KG1 (cell line): ENCODE data around the gene MYL7.

Experiments used
- DNase-seq: peaks from one replicate; lab custom pipeline; 2025; lab: John Stamatoyannopoulos, UW

Gene MYL7

GRCh38 chr7:44150466-44150832 is 9.3 kb upstream of the MYL7 start:
- DNase-seq, result no peak

- no peak for DNase-seq
These were observed 8.7 kb upstream of the MYL7 start for GRCh38 chr7:44149571-44150465.

GRCh38 chr7:44148961-44149536 is 7.9 kb upstream of the MYL7 start:
- DNase-seq, result no peak

GRCh38 chr7:44148166-44148565 is 7.0 kb upstream of the MYL7 start:
- no peak for DNase-seq

- DNase-seq, result no peak
These were observed 6.2 kb upstream of the MYL7 start for GRCh38 chr7:44147026-44147991.

GRCh38 chr7:44145969-44146911 is 5.1 kb upstream of the MYL7 start:
- DNase-seq, result no peak

- DNase-seq, result no peak
These were observed 4.4 kb upstream of the MYL7 start for GRCh38 chr7:44145479-44145968.

GRCh38 chr7:44144968-44145478 is 3.9 kb upstream of the MYL7 start:
- DNase-seq, result no peak

DNA sequence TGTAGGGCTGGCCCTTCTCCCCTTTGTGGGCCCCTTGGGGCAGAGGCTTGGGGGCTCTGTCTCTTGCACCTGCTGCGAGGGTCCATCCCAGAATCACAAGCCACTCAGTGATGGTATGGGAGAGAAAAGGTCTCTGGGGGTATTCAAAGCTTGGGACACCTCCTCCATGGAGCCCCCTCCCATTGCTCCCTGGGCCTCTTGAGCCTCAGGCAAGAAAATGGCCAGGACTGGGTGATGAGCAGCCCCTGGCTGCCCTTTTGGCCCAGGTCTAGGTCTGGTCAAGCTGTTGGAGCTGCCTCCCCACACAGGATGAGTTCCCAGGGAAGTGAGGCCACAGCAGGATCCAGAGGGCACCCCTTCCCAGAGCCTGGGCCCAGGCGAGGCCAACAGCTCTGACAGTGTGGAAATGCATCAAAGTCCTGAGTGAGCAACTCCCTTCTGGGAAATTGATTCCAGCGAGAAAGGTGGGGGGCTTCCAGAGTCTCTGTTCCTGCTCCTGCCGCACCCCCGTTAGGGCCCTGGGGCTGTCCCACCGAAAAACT is 3.4 kb upstream of the MYL7 start:
- no peak for DNase-seq

GRCh38 chr7:44143646-44144250 is 2.6 kb upstream of the MYL7 start:
- DNase-seq, result no peak

DNA sequence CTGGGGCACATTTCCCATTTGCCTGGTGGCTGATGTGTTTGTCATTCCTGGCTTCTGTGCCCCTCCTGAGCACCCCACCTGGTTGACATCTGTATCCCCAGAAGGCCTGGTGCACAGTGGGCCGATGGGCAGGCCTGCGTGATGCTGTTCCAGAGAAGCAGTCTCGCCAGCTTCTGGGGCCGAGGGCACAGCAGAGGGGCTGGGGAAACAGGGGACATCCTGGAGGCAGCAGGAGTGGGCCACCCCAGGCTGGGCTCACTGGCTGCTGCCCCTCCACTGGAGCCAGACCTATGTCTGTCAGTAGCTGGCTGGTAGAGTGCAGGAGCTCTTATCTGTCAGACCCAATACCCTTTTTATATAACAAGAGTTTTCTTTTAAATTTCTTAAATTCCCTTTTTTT is 896 bp upstream of the MYL7 start:
- no peak for DNase-seq

DNA sequence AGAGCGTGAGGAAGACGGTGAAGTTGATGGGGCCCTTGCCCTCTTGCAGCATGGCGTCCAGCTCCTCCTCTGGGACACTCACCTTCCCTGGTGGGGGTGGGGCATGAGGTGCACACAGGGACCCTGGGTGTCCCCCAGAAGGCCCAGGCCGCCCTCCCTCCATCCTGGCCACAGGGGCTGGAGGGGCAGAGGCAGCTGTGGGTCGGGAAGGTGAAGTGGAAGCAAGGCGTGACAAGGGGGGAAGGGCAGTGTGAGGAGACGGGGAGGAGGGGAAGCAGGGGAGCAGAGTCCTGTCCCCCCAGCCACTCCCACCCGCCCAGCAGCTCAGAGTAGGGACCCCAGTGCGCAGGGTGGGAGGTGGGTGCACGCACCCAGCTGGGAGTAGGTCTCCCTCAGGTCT is 791 bp downstream of the MYL7 start:
- DNase-seq, result no peak

GRCh38 chr7:44139311-44140010 is 1.7 kb downstream of the MYL7 start:
- no peak for DNase-seq

DNA sequence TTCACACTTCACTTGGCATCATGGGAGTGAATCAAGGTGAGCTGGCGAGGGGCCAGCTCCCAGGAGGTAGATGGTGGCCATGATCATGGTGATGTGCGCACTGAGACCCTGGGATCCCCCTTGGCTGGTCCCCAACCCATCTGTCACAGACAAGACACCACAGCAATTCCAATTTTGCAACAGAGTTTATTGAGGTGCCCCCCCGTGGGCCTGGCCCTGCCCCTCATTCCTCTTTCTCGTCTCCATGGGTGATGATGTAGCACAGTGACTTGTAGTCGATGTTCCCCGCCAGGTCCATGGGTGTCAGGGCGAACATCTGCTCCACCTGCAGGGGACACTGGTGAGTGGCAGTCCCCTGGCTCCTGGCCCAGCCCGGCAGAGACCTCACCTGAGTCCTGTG is 2.4 kb downstream of the MYL7 start:
- DNase-seq, result no peak

DNA sequence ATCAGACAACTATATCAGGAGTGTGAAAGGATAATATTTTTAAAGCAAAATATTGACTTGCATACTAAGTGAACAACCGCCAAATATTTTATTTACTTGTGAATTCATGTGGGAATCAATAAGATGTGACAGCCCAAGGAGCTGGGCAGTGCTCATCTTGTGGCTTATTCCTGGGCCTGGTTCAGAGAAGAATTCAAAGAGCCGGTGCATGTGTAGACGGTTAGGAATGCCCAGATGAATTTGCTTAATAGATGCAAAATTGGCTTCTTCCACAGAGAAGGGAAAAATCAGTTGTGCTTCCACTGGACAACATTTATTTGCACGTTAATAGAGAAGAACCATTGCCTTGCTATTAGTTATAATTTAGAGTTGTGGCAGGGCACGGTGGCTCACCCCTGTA is 4.4 kb downstream of the MYL7 start:
- DNase-seq, result no peak

DNA sequence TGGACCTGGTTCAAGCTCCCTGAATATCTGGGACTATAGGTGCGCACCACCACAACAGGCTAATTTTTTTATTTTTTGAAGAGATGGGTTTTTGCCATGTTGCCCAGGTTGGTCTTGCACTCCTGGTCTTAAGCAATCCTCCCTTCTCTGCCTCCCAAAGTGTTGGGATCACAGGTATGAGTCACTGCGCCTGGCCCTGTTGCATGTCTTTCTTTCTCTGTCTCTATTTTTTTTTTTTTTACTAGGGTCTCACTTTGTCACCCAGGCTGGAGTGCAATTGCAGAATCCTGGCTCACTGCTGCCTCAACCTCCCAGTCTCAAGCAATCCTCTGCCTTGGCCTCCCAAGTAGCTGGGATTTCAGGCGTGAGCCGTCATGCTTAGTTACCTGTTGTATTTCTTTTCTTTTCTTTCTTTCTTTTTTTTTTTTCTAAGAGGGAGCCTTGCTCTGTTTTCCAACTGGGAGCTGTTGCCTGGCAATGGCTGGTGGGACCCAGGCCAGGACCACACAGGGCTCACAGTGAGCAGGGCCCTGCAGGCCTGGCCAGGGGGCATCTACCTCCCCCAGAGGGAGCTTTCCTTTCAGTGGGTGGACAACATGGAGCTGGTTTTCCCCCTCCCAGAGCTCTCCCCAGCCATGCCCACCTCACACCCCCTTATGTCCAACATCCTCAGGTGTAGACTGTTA is 6.0 kb downstream of the MYL7 start:
- no peak for DNase-seq

- no peak for DNase-seq
These were observed 7.8 kb downstream of the MYL7 start for GRCh38 chr7:44133295-44133694.

DNA sequence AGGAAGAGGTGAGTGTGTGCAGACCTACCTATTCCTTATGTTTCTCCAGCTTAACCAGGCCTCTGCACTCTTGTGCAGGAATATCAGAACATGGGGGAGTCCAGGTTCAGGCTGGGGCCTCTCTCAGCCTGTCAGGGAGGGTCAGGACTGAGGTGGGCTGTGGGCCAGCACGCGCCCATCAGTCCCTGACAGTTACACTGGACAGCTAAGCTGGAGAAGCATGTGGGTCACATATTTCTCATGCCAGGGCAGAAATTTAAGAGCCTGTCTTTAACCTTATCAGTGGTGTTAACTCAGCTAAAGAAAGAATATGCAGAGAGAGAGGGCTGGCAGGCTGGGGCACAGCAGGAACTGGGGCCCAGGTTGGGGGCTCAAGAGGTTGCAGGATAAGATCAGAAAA is 9.1 kb downstream of the MYL7 start:
- DNase-seq, result no peak
